GM06990 (cell line): ENCODE measurements around the gene DOCK7.
A peak's percentile ranks its signal among the peaks of the same experiment; 100 is the strongest.

Experiments
- DNase-seq: peaks from one replicate; pipeline ENCODE4 v3.0.0-alpha.2; 2011; ENCODE audit not compliant: insufficient read length; ENCODE audit errors: extremely low read depth
- H3K27me3 ChIP-seq: replicated peaks from 2 replicates; pipeline ENCODE4 v1.6.0; 2011; ENCODE audit warnings: low read length; ENCODE audit not compliant: control insufficient read depth, insufficient read depth
- H3K36me3 ChIP-seq: 2 replicates; pipeline ENCODE4 v1.5.1; 2011; ENCODE audit warnings: low read length; ENCODE audit not compliant: control insufficient read depth, insufficient read depth
- H3K4me3 ChIP-seq: replicated peaks from 2 replicates; pipeline ENCODE4 v1.5.1; 2011; ENCODE audit warnings: low read depth, mild to moderate bottlenecking, control low read depth, low read length
- CTCF ChIP-seq: IDR thresholded peaks from 2 replicates; pipeline ENCODE4 v1.5.1; 2011; ENCODE audit warnings: low read length, control low read depth, mild to moderate bottlenecking, inconsistent platforms; ENCODE audit not compliant: insufficient read depth, poor library complexity, severe bottlenecking

The DOCK7 gene

GRCh38 chr1:62452951-62453350, 235.2 kb downstream of the DOCK7 start:
- TF ChIP-seq CTCF: no peak
- no peak for DNase-seq
- Histone ChIP-seq H3K27me3 (no peaks in the 10 kb centered on the region), H3K4me3 (no peak overlapping the region), H3K36me3 (no peaks in the 10 kb centered on the region; the same call in none of the 2 replicates)

- Histone ChIP-seq H3K27me3 (no peaks in the 10 kb centered on the region), H3K4me3 (no peak overlapping the region), H3K36me3 (no peaks in the 10 kb centered on the region; the same call in none of the 2 replicates)
- no peak for DNase-seq
- TF ChIP-seq CTCF: no peak
Measured at GRCh38 chr1:62450301-62450700, 237.9 kb downstream of the DOCK7 start.

- Histone ChIP-seq H3K27me3 (no peaks in the 10 kb centered on the region), H3K4me3 (no peak overlapping the region), H3K36me3 (no peaks in the 10 kb centered on the region; the same call in 1 of the 2 replicates)
- TF ChIP-seq CTCF: no peak
- no peak for DNase-seq
Measured at GRCh38 chr1:62448221-62448933, 239.8 kb downstream of the DOCK7 start.

GRCh38 chr1:62444701-62445100, 243.5 kb downstream of the DOCK7 start:
- no peak for TF ChIP-seq CTCF
- H3K27me3 ChIP-seq: no peaks in the 10 kb centered on the region
- no peak overlapping the region for H3K4me3 ChIP-seq
- DNase-seq: no peak
- peaks cover 3% of the 10 kb centered on the region for H3K36me3 ChIP-seq

- no peaks in the 10 kb centered on the region for H3K27me3 ChIP-seq
- DNase-seq: peak; percentile 26
- peaks cover 3% of the 10 kb centered on the region for H3K36me3 ChIP-seq
- TF ChIP-seq CTCF: no peak
- peak overlapping the region; percentile 86 for H3K4me3 ChIP-seq
Measured at GRCh38 chr1:62439652-62440371, 248.4 kb downstream of the DOCK7 start.
